Activated CD8-positive, alpha-beta T cell treated with anti-CD3 and anti-CD28 coated beads for 36 hours (primary cell): Measurements from ENCODE around the gene TMTC3. TPM values are rescaled to one million over a fixed set of nuclear protein-coding genes. Genes with fewer than 3 reads are reported as not detected.

Experiments
- ATAC-seq: fragments of 200-7000 bp; cut with Tn5 transposase; one replicate; pipeline ENCODE4 v1.10.0; 2021; ENCODE audit warnings: mild to moderate bottlenecking, moderate library complexity
- CTCF ChIA-PET: fragments of 350-600 bp; sonication (Branson Sonifier 250); formaldehyde crosslinking; loops from one replicate; lab custom pipeline; 2021; ENCODE audit warnings: antibody characterized with exemption; lab: Charles Lee
- POLR2A ChIA-PET: fragments of 350-600 bp; sonication (Branson Sonifier 250); formaldehyde crosslinking; loops from one replicate; lab custom pipeline; 2021; ENCODE audit warnings: antibody characterized with exemption; lab: Charles Lee
- DNase-seq: peaks from one replicate; pipeline ENCODE4 v3.0.0-alpha.2; 2020
- H3K27ac Mint-ChIP-seq: one replicate; pipeline ENCODE4 v1.8.0; 2021; ENCODE audit warnings: mild to moderate bottlenecking, mixed read lengths
- H3K27me3 Mint-ChIP-seq: one replicate; pipeline ENCODE4 v1.8.0; 2021; ENCODE audit warnings: mixed read lengths
- H3K36me3 Mint-ChIP-seq: one replicate; pipeline ENCODE4 v1.8.0; 2021; ENCODE audit warnings: low read depth, mixed read lengths
- H3K4me1 Mint-ChIP-seq: one replicate; pipeline ENCODE4 v1.8.0; 2021; ENCODE audit warnings: low read depth, mixed read lengths
- H3K4me3 Mint-ChIP-seq: one replicate; pipeline ENCODE4 v1.8.0; 2021; ENCODE audit warnings: mild to moderate bottlenecking, moderate library complexity, mixed read lengths
- H3K9me3 Mint-ChIP-seq: one replicate; pipeline ENCODE4 v1.8.0; 2021; ENCODE audit warnings: mixed read lengths
- intact Hi-C: fragments of 100-400 bp; cut with micrococcal nuclease; formaldehyde crosslinking; loops from one replicate; pipeline ENCODE4 v1.10.0; 2022
- total RNA-seq, 2 experiments: library from RNA; stranded (reverse); gene quantifications; one replicate each; pipeline ENCODE4 v1.2.3, GENCODE V29; 2021
- TF ChIP-seq, protein P1 (sequence below): fragments of 200-600 bp; IDR thresholded peaks from one replicate; pipeline ENCODE4 v1.8.0; 2022; ENCODE audit warnings: antibody characterized with exemption, mild to moderate bottlenecking

TMTC3 gene
- total RNA-seq, 2 experiments from 2014 or later: 4.7 to 5.0 TPM

GRCh38 chr12:88181881-88182280 lies 39.8 kb downstream of the TMTC3 start:
- H3K27ac Mint-ChIP-seq: no peak overlapping the region
- POLR2A ChIA-PET: interaction anchor here (0.7 kb wide), 1 partner anchor 1587 kb away, joined by 3 read pairs; no protein-coding TSS in a partner anchor
- no peaks in the 10 kb centered on the region for H3K4me1 Mint-ChIP-seq
- no peaks in the 10 kb centered on the region for H3K27me3 Mint-ChIP-seq
- CTCF ChIA-PET: no interaction called here
- no peak overlapping the region for H3K4me3 Mint-ChIP-seq
- no peak for DNase-seq
- peaks cover 1% of the 10 kb centered on the region for H3K9me3 Mint-ChIP-seq
- intact Hi-C loops: no loop called here
- ATAC-seq: no peak
- H3K36me3 Mint-ChIP-seq: peaks cover 64% of the 10 kb centered on the region
- TF ChIP-seq, protein P1, sequence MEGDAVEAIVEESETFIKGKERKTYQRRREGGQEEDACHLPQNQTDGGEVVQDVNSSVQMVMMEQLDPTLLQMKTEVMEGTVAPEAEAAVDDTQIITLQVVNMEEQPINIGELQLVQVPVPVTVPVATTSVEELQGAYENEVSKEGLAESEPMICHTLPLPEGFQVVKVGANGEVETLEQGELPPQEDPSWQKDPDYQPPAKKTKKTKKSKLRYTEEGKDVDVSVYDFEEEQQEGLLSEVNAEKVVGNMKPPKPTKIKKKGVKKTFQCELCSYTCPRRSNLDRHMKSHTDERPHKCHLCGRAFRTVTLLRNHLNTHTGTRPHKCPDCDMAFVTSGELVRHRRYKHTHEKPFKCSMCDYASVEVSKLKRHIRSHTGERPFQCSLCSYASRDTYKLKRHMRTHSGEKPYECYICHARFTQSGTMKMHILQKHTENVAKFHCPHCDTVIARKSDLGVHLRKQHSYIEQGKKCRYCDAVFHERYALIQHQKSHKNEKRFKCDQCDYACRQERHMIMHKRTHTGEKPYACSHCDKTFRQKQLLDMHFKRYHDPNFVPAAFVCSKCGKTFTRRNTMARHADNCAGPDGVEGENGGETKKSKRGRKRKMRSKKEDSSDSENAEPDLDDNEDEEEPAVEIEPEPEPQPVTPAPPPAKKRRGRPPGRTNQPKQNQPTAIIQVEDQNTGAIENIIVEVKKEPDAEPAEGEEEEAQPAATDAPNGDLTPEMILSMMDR: no peak

- POLR2A ChIA-PET: interaction anchor here (0.7 kb wide), 1 partner anchor 1586 kb away, joined by 3 read pairs; no protein-coding TSS in a partner anchor
- Mint-ChIP-seq H3K36me3 (peaks cover 62% of the 10 kb centered on the region), H3K4me1 (no peaks in the 10 kb centered on the region), H3K27ac (no peak overlapping the region), H3K27me3 (no peaks in the 10 kb centered on the region), H3K4me3 (no peak overlapping the region), H3K9me3 (peaks cover 1% of the 10 kb centered on the region)
- DNase-seq: no peak
- CTCF ChIA-PET: no interaction called here
- ATAC-seq: no peak
- intact Hi-C loops: no loop called here
- TF ChIP-seq, protein P1: no peak
Observed at GRCh38 chr12:88182416-88182815, 40.3 kb downstream of the TMTC3 start.

DNA sequence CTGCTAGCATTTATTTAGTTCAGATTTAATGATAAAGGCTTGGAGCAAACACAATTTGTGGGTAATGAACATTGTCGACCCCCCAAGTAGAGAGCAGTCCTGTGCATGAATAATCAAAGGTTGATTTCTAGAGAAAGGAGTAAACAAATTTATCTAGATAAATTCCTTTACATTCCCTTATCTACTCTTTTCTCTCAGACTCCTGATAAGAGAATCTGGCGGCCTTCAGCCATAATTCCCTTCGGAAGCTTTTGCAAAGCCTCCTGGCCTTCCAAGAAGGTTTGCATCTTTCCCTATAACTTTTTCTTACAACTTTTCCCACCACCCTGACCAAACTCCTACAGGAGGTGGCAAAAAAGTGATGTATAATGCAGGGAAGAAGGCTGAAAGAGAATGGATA lies 42.1 kb downstream of the TMTC3 start:
- no peaks in the 10 kb centered on the region for H3K4me1 Mint-ChIP-seq
- CTCF ChIA-PET: no interaction called here
- H3K27me3 Mint-ChIP-seq: no peaks in the 10 kb centered on the region
- H3K9me3 Mint-ChIP-seq: peaks cover 1% of the 10 kb centered on the region
- TF ChIP-seq, protein P1: no peak
- no peak overlapping the region for H3K4me3 Mint-ChIP-seq
- peaks cover 53% of the 10 kb centered on the region for H3K36me3 Mint-ChIP-seq
- intact Hi-C loops: no loop called here
- DNase-seq: no peak
- H3K27ac Mint-ChIP-seq: no peak overlapping the region
- POLR2A ChIA-PET: no interaction called here
- no peak for ATAC-seq

GRCh38 chr12:88185279-88185678 lies 43.2 kb downstream of the TMTC3 start:
- ATAC-seq: no peak
- intact Hi-C loops: no loop called here
- Mint-ChIP-seq H3K36me3 (peaks cover 44% of the 10 kb centered on the region), H3K4me1 (no peaks in the 10 kb centered on the region), H3K27me3 (no peaks in the 10 kb centered on the region), H3K27ac (no peak overlapping the region), H3K9me3 (peaks cover 1% of the 10 kb centered on the region), H3K4me3 (no peak overlapping the region)
- CTCF ChIA-PET: no interaction called here
- no peak for DNase-seq
- TF ChIP-seq, protein P1: no peak
- POLR2A ChIA-PET: no interaction called here

- CTCF ChIA-PET: no interaction called here
- Mint-ChIP-seq H3K4me3 (no peak overlapping the region), H3K27me3 (no peaks in the 10 kb centered on the region), H3K27ac (no peak overlapping the region), H3K9me3 (peaks cover 1% of the 10 kb centered on the region), H3K4me1 (no peaks in the 10 kb centered on the region), H3K36me3 (peaks cover 38% of the 10 kb centered on the region)
- TF ChIP-seq, protein P1: no peak
- intact Hi-C loops: no loop called here
- DNase-seq (no peak), ATAC-seq (no peak)
- POLR2A ChIA-PET: no interaction called here
Observed at GRCh38 chr12:88185988-88186387, 43.9 kb downstream of the TMTC3 start.
